Pancreas (tissue), 10 donors: ENCODE measurements around the gene RCSD1. TPM values are rescaled to one million over a fixed set of nuclear protein-coding genes. Genes with fewer than 3 reads are reported as not detected.
A peak's percentile ranks its signal among the peaks of the same experiment; 100 is the strongest.

Experiments used
- ATAC-seq, 4 donors: fragments of 200-7000 bp; cut with Tn5 transposase; one replicate each; pipeline versions ENCODE4 v1.8.0 to v1.9.1; 2020; ENCODE audit warnings: mild to moderate bottlenecking in 4 of 4, moderate library complexity in 4 of 4
- DNase-seq, 6 donors: peaks; one replicate each; pipeline ENCODE4 v3.0.0-alpha.2; 2020
- FAIRE-seq: peaks from 2 replicates; lab custom pipeline; 2012; peaks lifted over from hg19 to GRCh38; lab: Jason Lieb, UNC
- H3K27ac ChIP-seq, 4 donors: fragments of 200-600 bp; sonication (generic); 1 replicate in 3 of 4; 2 replicates in 1 of 4; pipeline versions ENCODE4 v1.5.0 to v1.8.0; 2020
- H3K27me3 ChIP-seq, 4 donors: fragments of 200-600 bp; one replicate each; pipeline ENCODE4 v1.8.0; 2021
- H3K36me3 ChIP-seq, 3 donors: fragments of 200-600 bp; sonication (generic) in 1 of 3; one replicate each; pipeline versions ENCODE4 v1.5.0 to v1.8.0; 2020 to 2021
- H3K4me1 ChIP-seq, 3 donors: fragments of 200-600 bp; one replicate each; pipeline ENCODE4 v1.8.0; 2021
- H3K4me3 ChIP-seq, 4 donors: fragments of 200-600 bp; sonication (generic) in 2 of 4; one replicate each; pipeline versions ENCODE4 v1.5.0 to v1.8.0; 2020 to 2021
- H3K9me3 ChIP-seq, 4 donors: fragments of 200-600 bp; one replicate each; pipeline ENCODE4 v1.8.0; 2021
- WGBS, 2 donors: extraction: QIAGEN DNeasy Blood & Tissue Kit; methylation state at CpG; one replicate each; pipeline ENCODE4 v1.1.7; 2013; 5-methylcytosine and 5-hydroxymethylcytosine counted together
- intact Hi-C, 3 donors: fragments of 100-400 bp; cut with DNase I; formaldehyde crosslinking; loops; one replicate each; pipeline versions ENCODE4 v1.11.1 to v1.14.2; 2022
- polyA plus RNA-seq, 2 donors: library from polyadenylated mRNA; stranded (reverse); fragments of 200-250 nt; gene quantifications; one replicate each; pipeline ENCODE4 v1.2.3, GENCODE V29; 2013
- total RNA-seq, 6 donors: library from RNA; stranded (reverse); fragmentation: NEBNext Ultra II Directional in 4 of 6; extraction: Animal tissue kit (Norgen Biotek cat#: 25700) in 4 of 6; gene quantifications; one replicate each; pipeline versions ENCODE4 v1.2.1 to v1.2.4, GENCODE V29; 2021 to 2023
- TF ChIP-seq, protein P1 (sequence below), 4 donors: fragments of 200-600 bp; sonication (generic) in 3 of 4; IDR thresholded peaks; one replicate each; pipeline versions ENCODE4 v1.5.0 to v1.8.0; 2021; ENCODE audit warnings: antibody characterized with exemption in 4 of 4
- donor health status: healthy with polysubstance abuse.
- donor health status: DM: no; HTN: no; CAD: no; lungs with moderate emphysema.
- donor health status: DM: no; HTN: no; CAD: no.
- donor health status: control.
- donor health status: control.
- donor health status: Bipolar disorder and iron deficiency.
- donor health status: DM: yes; HTN: yes; CAD: no.
- donor health status: DM: no; HTN: no; CAD: no.
- donor health status: DM: no; HTN: no; CAD: no.
- donor health status: DM: yes; HTN: yes; CAD: no.

The RCSD1 gene
- total and polyA plus RNA-seq, 8 donors: 0.59 to 6.7 (median 1.6) TPM

DNA sequence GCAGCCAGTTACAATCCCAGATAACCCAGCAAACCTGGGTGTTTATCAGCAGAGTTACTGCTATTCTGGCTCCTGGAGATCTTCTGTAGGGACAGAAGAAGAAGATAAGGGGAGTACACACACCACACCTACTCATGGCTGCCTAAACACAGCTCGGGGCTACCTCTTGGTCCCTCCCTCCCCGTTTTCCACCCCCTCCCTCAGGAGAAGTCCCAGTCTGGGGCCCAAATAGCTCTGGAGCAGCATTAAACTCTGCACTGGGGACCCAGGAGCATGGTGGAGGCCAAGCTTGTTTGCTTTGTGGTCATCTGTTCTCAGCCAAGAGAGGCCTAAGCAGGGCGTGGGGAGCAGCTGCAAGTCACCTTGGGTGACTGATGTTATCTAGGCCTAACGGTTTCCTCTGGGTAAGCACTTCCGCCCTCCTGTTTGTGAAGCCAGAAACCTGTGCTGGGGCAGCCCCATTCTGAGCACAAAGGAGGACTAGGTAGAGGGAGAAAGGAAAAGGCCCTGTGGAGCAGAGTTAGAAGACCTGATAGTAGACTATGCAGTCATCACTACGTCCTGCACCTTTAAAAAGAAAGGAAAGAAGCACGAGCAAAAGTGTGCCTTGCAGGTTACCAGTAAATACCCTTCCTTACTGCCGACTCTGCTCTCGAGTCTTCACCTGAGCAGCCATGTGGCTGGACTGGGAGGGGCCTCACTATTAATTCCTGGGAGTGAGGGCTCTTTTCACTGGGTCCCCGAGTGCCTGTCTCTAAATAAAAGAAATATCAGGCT, 2.0 kb upstream of the RCSD1 start:
- peak in 2 of 4 donors; percentile 9 to 34 for ATAC-seq
- Histone ChIP-seq H3K4me3 (no peak overlapping the region), H3K27me3 (peaks cover 0 to 5% (median 0%) of the 10 kb centered on the region in 4 donors), H3K9me3 (no peaks in the 10 kb centered on the region), H3K4me1 (no peaks in the 10 kb centered on the region), H3K27ac (no peak overlapping the region), H3K36me3 (no peaks in the 10 kb centered on the region)
- TF ChIP-seq, protein P1, sequence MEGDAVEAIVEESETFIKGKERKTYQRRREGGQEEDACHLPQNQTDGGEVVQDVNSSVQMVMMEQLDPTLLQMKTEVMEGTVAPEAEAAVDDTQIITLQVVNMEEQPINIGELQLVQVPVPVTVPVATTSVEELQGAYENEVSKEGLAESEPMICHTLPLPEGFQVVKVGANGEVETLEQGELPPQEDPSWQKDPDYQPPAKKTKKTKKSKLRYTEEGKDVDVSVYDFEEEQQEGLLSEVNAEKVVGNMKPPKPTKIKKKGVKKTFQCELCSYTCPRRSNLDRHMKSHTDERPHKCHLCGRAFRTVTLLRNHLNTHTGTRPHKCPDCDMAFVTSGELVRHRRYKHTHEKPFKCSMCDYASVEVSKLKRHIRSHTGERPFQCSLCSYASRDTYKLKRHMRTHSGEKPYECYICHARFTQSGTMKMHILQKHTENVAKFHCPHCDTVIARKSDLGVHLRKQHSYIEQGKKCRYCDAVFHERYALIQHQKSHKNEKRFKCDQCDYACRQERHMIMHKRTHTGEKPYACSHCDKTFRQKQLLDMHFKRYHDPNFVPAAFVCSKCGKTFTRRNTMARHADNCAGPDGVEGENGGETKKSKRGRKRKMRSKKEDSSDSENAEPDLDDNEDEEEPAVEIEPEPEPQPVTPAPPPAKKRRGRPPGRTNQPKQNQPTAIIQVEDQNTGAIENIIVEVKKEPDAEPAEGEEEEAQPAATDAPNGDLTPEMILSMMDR (IDR thresholded peaks at IDR 0.05): no peak
- WGBS, 2 donors: 75 to 78% methylated on average over 10 of the region's 10 CpGs
- DNase-seq: no peak
- FAIRE-seq: no peak
- intact Hi-C loops: no loop called here

- H3K4me3 ChIP-seq: no peak overlapping the region
- no peaks in the 10 kb centered on the region for H3K4me1 ChIP-seq
- H3K27ac ChIP-seq: no peak overlapping the region
- DNase-seq (no peak), FAIRE-seq (no peak), ATAC-seq (no peak)
- intact Hi-C loops: no loop called here
- H3K36me3 ChIP-seq: no peaks in the 10 kb centered on the region
- 84 to 87% methylated on average over 12 of the region's 12 CpGs for WGBS, 2 donors
- H3K9me3 ChIP-seq: no peaks in the 10 kb centered on the region
- H3K27me3 ChIP-seq: peaks cover 0 to 5% (median 0%) of the 10 kb centered on the region in 4 donors
- TF ChIP-seq, protein P1 (IDR thresholded peaks at IDR 0.05): no peak
Observed at GRCh38 chr1:167628741-167629515, 1.1 kb upstream of the RCSD1 start.

GRCh38 chr1:167630568-167631385, 745 bp downstream of the RCSD1 start:
- Histone ChIP-seq H3K36me3 (no peaks in the 10 kb centered on the region), H3K9me3 (no peaks in the 10 kb centered on the region), H3K4me1 (no peaks in the 10 kb centered on the region), H3K27me3 (peaks cover 0 to 5% (median 0%) of the 10 kb centered on the region in 4 donors), H3K4me3 (peak overlapping the region in 3 of 4 donors; percentile 39 to 56 (median 40)), H3K27ac (peak overlapping the region in 2 of 4 donors; percentile 55 to 73)
- TF ChIP-seq, protein P1 (IDR thresholded peaks at IDR 0.05): no peak
- peak in 2 of 4 donors; percentile 24 to 42 for ATAC-seq
- DNase-seq: no peak
- intact Hi-C loops: no loop called here
- WGBS, 2 donors: 44 to 51% methylated on average over 16 of the region's 16 CpGs
- no peak for FAIRE-seq

- TF ChIP-seq, protein P1 (IDR thresholded peaks at IDR 0.05): no peak
- intact Hi-C loops: no loop called here
- Histone ChIP-seq H3K27ac (peak overlapping the region in 2 of 4 donors; percentile 22 to 23), H3K4me1 (no peaks in the 10 kb centered on the region), H3K9me3 (no peaks in the 10 kb centered on the region), H3K36me3 (no peaks in the 10 kb centered on the region), H3K4me3 (peak overlapping the region in 1 of 4 donors; percentile 56), H3K27me3 (peaks cover 0 to 5% (median 0%) of the 10 kb centered on the region in 4 donors)
- ATAC-seq: no peak
- no peak for DNase-seq
- WGBS, 2 donors: 85 to 91% methylated on average over 3 of the region's 3 CpGs
- no peak for FAIRE-seq
Observed at GRCh38 chr1:167631386-167631935, 1.4 kb downstream of the RCSD1 start.
